ENCODE results near the gene RPS19BP1. TPM values are rescaled to one million over a fixed set of nuclear protein-coding genes. Genes with fewer than 3 reads are reported as not detected.

Gene RPS19BP1
- total and polyA plus RNA-seq, 5 experiments from 2014 or later = 76.1 to 129 (median 122) TPM

- Mint-ChIP-seq H3K4me1 (peaks cover 27 to 59% (median 51%) of the 10 kb centered on the region in 4 donors), H3K27ac (peak overlapping the region; percentile 28 to 98 (median 87)), H3K9me3 (no peaks in the 10 kb centered on the region), H3K4me3 (peak overlapping the region; percentile 83 to 99 (median 96)), H3K36me3 (peaks cover 7 to 44% (median 20%) of the 10 kb centered on the region in 3 donors), H3K27me3 (no peaks in the 10 kb centered on the region)
- no peak for ATAC-seq
- DNase-seq = no peak
- POLR2A ChIA-PET = interaction anchor here (1.0 to 6.5 kb wide), 5 partner anchors 10 to 789 kb away, joined by 3 to 72 read pairs (median 4); partner anchors contain the start of genes ATF4 and RPS19BP1
Observed at GRCh38 chr22:39503630-39504029, 28.9 kb downstream of the RPS19BP1 start.

- no peak for ATAC-seq
Observed at GRCh38 chr22:39502789-39503409, 29.6 kb downstream of the RPS19BP1 start.

DNA sequence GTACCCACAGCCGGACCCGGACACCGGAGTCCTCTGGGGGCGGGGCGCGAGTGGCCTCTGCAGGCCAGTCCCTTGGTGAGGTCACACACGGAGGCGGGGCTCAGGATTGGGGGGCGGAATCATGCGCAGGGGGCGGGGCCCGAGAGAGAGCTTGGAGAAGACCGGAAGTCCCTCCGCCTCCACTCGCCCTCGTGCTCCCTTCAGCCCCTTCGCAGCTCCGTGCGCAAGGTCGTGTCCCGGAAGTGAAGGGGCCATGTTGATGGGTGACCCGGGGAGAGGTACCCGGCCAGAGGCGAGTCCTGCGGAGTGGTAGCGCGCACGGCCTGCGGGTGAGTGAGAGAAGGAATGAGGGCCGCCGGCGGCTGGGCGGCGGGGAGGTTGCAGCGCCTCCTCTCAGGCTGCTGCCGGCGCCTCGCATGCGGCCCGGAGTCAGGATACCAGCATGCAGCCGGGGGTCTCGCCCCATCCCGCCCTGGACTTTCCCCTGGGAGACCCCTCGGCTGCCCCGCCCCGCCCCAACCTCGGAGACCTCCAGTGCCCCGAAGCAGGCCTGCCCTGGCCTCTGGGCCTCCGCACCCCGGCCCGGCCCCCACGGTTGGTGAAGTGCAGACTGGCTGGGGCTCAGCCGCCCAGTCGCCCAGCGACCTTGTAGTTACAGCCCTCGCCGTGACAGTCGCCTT, 30.3 kb downstream of the RPS19BP1 start, which contains the start of gene MIEF1:
MIEF1 (plus strand) TSS at position 182 of the 680 bp plus-strand sequence. CDS start 9,005 bp downstream, outside the sequence.
- peaks cover 24 to 50% (median 46%) of the 10 kb centered on the region in 4 donors for H3K4me1 Mint-ChIP-seq
- H3K36me3 Mint-ChIP-seq = peaks cover 7 to 34% (median 20%) of the 10 kb centered on the region in 3 donors
- POLR2A ChIA-PET = interaction anchor here (0.7 to 6.5 kb wide), 21 partner anchors 8 to 791 kb away, joined by 3 to 72 read pairs (median 4); partner anchors contain the start of genes ATF4, RPL3, RPS19BP1 and TAB1
- H3K9me3 Mint-ChIP-seq = no peaks in the 10 kb centered on the region
- H3K27ac Mint-ChIP-seq = peak within 1 kb of the TSS; percentile 87 to 98 (median 95)
- ATAC-seq (peak; percentile 95 to 96), DNase-seq (peak; percentile 76 to 93 (median 80))
- H3K27me3 Mint-ChIP-seq = no peaks in the 10 kb centered on the region
- peak within 1 kb of the TSS; percentile 83 to 99 (median 97) for H3K4me3 Mint-ChIP-seq

More at GRCh38 chr22:39502789-39503409, 29.6 kb downstream of the RPS19BP1 start:
- Mint-ChIP-seq H3K27ac (peak overlapping the region; percentile 68 to 98 (median 88)), H3K9me3 (no peaks in the 10 kb centered on the region), H3K4me1 (peaks cover 24 to 51% (median 45%) of the 10 kb centered on the region in 4 donors), H3K4me3 (peak overlapping the region; percentile 83 to 99 (median 96)), H3K36me3 (peaks cover 7 to 38% (median 20%) of the 10 kb centered on the region in 3 donors), H3K27me3 (no peaks in the 10 kb centered on the region)
- POLR2A ChIA-PET = interaction anchor here (1.0 to 6.5 kb wide), 6 partner anchors 9 to 790 kb away, joined by 3 to 72 read pairs (median 4); partner anchors contain the start of genes ATF4 and RPS19BP1
- DNase-seq = no peak

GRCh38 chr22:39501644-39502108, 30.9 kb downstream of the RPS19BP1 start:
- no peaks in the 10 kb centered on the region for H3K27me3 Mint-ChIP-seq
- H3K4me3 Mint-ChIP-seq = peak overlapping the region; percentile 83 to 99 (median 97)
- POLR2A ChIA-PET = interaction anchor here (0.7 to 6.5 kb wide), 19 partner anchors 11 to 542 kb away, joined by 3 to 72 read pairs (median 6); partner anchors contain the start of genes ATF4, RPL3, RPS19BP1 and TAB1

DNA sequence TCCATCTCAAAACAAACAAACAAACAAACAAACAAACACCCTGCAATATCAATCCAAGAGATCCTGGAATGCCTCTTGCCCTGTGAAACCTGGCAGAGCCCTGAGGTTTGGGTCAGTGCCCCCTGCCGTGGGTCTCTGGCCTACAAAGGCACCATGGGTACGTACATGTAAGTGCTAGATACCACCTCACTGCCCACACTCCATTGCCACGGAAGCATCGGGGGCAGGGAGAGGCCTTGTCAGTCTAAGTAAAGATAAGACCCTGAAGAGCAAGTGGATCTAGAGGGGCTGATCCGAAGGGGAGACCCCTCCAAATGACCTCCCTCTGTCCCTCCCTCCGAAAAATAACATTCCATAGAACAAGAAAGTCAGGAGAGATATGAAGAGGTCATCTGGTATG, 32.4 kb downstream of the RPS19BP1 start:
- Mint-ChIP-seq H3K9me3 (no peaks in the 10 kb centered on the region), H3K4me1 (peaks cover 10 to 35% (median 28%) of the 10 kb centered on the region in 4 donors), H3K36me3 (peaks cover 0 to 13% (median 4%) of the 10 kb centered on the region in 3 donors), H3K27me3 (no peaks in the 10 kb centered on the region), H3K27ac (peak overlapping the region in 2 of 10 donors; percentile 40 to 73), H3K4me3 (peak overlapping the region in 3 of 10 donors; percentile 2 to 62 (median 10))
- ATAC-seq (no peak), DNase-seq (no peak)
- POLR2A ChIA-PET = interaction anchor here (2.6 to 6.5 kb wide), 2 partner anchors 15 to 21 kb away, joined by 14 to 72 read pairs; partner anchors contain the start of gene ATF4

More at GRCh38 chr22:39501644-39502108, 30.9 kb downstream of the RPS19BP1 start:
- H3K36me3 Mint-ChIP-seq = peaks cover 5 to 28% (median 17%) of the 10 kb centered on the region in 3 donors
- no peaks in the 10 kb centered on the region for H3K9me3 Mint-ChIP-seq
- H3K4me1 Mint-ChIP-seq = peaks cover 22 to 44% (median 42%) of the 10 kb centered on the region in 4 donors
- ATAC-seq = peak in 1 of 2 donors; percentile 56
- peak overlapping the region; percentile 87 to 98 (median 95) for H3K27ac Mint-ChIP-seq
- DNase-seq = no peak

GRCh38 chr22:39498802-39499201, 33.7 kb downstream of the RPS19BP1 start:
- H3K4me3 Mint-ChIP-seq = no peak overlapping the region
- no peak for DNase-seq
- peaks cover 0 to 4% (median 0%) of the 10 kb centered on the region in 3 donors for H3K36me3 Mint-ChIP-seq
- H3K9me3 Mint-ChIP-seq = no peaks in the 10 kb centered on the region
- peak overlapping the region in 1 of 10 donors; percentile 44 for H3K27ac Mint-ChIP-seq
- no peaks in the 10 kb centered on the region for H3K27me3 Mint-ChIP-seq
- ATAC-seq = no peak
- POLR2A ChIA-PET = interaction anchor here (0.7 to 1.5 kb wide), 2 partner anchors 21 to 58 kb away, joined by 3 to 5 read pairs; partner anchors contain the start of gene ATF4
- peaks cover 10 to 27% (median 22%) of the 10 kb centered on the region in 4 donors for H3K4me1 Mint-ChIP-seq

GRCh38 chr22:39498368-39498767, 34.2 kb downstream of the RPS19BP1 start:
- Mint-ChIP-seq H3K9me3 (no peaks in the 10 kb centered on the region), H3K4me1 (peaks cover 10 to 25% (median 19%) of the 10 kb centered on the region in 4 donors), H3K36me3 (no peaks in the 10 kb centered on the region), H3K27ac (peak overlapping the region in 1 of 10 donors; percentile 17), H3K4me3 (no peak overlapping the region), H3K27me3 (no peaks in the 10 kb centered on the region)
- DNase-seq (no peak), ATAC-seq (no peak)
- POLR2A ChIA-PET = interaction anchor here (0.7 to 1.5 kb wide), 2 partner anchors 22 to 58 kb away, joined by 3 to 5 read pairs; partner anchors contain the start of gene ATF4

GRCh38 chr22:39497429-39497828, 35.1 kb downstream of the RPS19BP1 start:
- POLR2A ChIA-PET = interaction anchor here (0.7 to 2.6 kb wide), 5 partner anchors 23 to 1033 kb away, joined by 3 to 11 read pairs (median 4); partner anchors contain the start of gene ATF4
- peak overlapping the region in 2 of 10 donors; percentile 44 to 63 for H3K27ac Mint-ChIP-seq
- no peaks in the 10 kb centered on the region for H3K27me3 Mint-ChIP-seq
- H3K4me3 Mint-ChIP-seq = no peak overlapping the region
- no peak for ATAC-seq
- peaks cover 12 to 19% (median 15%) of the 10 kb centered on the region in 4 donors for H3K4me1 Mint-ChIP-seq
- no peak for DNase-seq
- H3K36me3 Mint-ChIP-seq = no peaks in the 10 kb centered on the region
- no peaks in the 10 kb centered on the region for H3K9me3 Mint-ChIP-seq

DNA sequence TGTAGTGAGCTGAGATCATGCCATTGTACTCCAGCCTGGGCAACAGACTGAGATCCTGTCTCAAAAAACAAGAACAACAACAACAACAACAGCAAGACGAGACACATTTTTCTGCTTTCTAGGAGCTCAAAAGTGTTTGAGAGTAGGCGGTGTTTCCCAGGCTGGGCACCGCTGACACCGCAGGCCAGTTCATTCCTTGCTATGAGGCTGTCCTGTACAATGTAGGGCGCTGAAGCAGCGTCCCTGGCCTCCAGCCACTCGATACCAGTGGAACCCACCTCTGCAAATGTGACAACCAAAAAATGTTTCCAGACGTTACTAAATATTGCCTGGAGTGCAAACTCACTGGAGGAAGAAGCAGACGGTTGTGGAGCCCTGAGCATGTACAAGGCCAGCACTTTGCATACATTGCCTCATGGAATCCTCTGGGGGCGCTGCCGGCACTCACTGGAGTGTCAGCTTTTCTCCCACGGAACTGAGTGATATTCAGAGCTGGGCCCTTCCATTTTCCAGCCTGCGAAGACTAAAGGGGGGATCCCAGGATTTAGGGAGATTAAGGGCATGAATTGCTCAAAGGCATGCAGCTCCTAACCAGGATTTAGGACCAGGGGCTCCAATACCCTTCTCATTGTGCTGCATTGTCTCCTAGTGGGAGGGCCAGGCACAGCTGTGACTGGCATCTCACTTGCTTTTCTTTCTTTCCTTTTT, 36.3 kb downstream of the RPS19BP1 start:
- DNase-seq = peak in 9 of 10 donors; percentile 27 to 49 (median 41)
- POLR2A ChIA-PET = interaction anchor here (0.7 to 2.6 kb wide), 8 partner anchors 24 to 116 kb away, joined by 3 to 11 read pairs (median 4); partner anchors contain the start of gene TAB1
- Mint-ChIP-seq H3K4me1 (peaks cover 1 to 12% (median 7%) of the 10 kb centered on the region in 4 donors), H3K4me3 (no peak overlapping the region), H3K36me3 (no peaks in the 10 kb centered on the region), H3K27ac (peak overlapping the region in 2 of 10 donors; percentile 35 to 58), H3K9me3 (no peaks in the 10 kb centered on the region), H3K27me3 (no peaks in the 10 kb centered on the region)
- peak; percentile 78 to 88 for ATAC-seq

- no peaks in the 10 kb centered on the region for H3K27me3 Mint-ChIP-seq
- no peaks in the 10 kb centered on the region for H3K36me3 Mint-ChIP-seq
- no peak overlapping the region for H3K4me3 Mint-ChIP-seq
- peak overlapping the region in 1 of 10 donors; percentile 7 for H3K27ac Mint-ChIP-seq
- POLR2A ChIA-PET = interaction anchor here (0.7 to 3.1 kb wide), 5 partner anchors 8 to 101 kb away, joined by 3 to 19 read pairs (median 4); no protein-coding TSS in a partner anchor
- ATAC-seq = no peak
- no peaks in the 10 kb centered on the region for H3K9me3 Mint-ChIP-seq
- H3K4me1 Mint-ChIP-seq = peaks cover 9 to 20% (median 13%) of the 10 kb centered on the region in 4 donors
- no peak for DNase-seq
Observed at GRCh38 chr22:39494471-39495120, 38.0 kb downstream of the RPS19BP1 start.

DNA sequence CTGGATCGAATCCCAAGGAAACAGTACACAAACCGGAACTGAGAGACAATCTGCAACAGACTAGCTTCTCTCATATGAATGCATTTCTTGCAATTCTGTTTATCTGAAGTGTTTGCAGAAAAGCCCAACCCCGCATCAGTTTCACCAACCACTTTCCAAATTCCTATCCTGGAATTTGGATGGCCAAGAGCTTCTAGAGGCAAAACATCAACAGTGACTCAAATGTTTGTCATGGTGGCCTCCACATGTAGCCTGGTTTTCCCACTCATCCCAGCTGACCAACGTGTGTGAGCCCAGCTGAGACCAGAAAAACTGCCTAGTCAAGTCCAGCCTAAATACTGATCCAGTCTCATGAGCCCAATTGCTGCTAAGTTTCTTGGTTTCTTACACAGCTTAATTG, 38.8 kb downstream of the RPS19BP1 start:
- Mint-ChIP-seq H3K9me3 (no peaks in the 10 kb centered on the region), H3K4me1 (peaks cover 9 to 20% (median 17%) of the 10 kb centered on the region in 4 donors), H3K27me3 (no peaks in the 10 kb centered on the region), H3K27ac (peak overlapping the region in 1 of 10 donors; percentile 28), H3K36me3 (no peaks in the 10 kb centered on the region), H3K4me3 (no peak overlapping the region)
- no peak for DNase-seq
- POLR2A ChIA-PET = interaction anchor here (0.5 to 3.1 kb wide), 6 partner anchors 9 to 96 kb away, joined by 3 to 19 read pairs (median 6); partner anchors contain the start of gene ATF4
- no peak for ATAC-seq

All from naive thymus-derived CD8-positive, alpha-beta T cell (primary cell).